Measurements from ENCODE around the gene ELAVL3.

The ELAVL3 gene

DNA sequence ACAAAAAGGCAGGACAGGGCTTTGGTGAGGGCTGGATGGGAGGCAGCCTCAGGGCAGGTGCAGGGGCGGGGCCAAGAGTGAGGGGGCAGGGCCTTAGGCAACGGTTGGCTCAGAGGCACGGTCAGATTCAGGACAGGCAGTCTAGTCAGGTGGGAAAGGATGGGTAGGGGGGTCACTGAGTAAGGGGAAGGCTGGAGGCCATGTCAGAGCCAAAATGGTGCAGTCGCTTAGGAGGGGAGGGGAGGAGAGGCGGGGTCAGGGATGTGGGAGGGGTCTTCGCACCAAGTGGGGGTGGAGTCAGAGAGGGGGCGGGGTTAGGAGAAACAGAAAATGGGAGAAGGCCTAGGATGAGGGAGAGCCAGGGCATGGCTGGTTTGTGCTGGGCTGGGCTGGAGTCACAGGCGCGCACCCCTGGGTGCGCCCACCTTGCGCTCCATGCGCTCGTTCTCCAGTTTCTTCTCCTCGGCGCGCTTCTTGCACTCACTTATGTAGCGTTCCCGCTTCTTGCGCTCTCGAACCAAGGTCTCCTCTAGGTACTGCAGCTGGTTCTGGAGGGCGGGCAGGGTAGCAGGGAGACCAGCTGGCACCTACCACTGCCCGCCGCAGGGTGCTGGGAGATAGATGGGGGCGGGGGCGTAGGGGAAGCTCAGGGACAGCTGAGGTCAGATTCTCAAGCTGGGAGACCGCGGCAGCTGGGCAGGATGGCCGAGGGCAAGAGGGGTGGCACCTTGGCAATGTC, 55.0 kb downstream of the ELAVL3 start:
- Histone ChIP-seq H3K27me3 (ENCODE audit: insufficient read depth, low read depth) (peaks cover 7% of the 10 kb centered on the region), H3K27ac (no peak overlapping the region), H2AFZ (ENCODE audit: low read depth) (no peak overlapping the region), H3K79me2 (ENCODE audit: insufficient read depth, low read depth) (no peaks in the 10 kb centered on the region), H3K36me3 (ENCODE audit: insufficient read depth) (no peaks in the 10 kb centered on the region), H3K4me3 (IDR thresholded peaks at IDR 0.05; ENCODE audit: insufficient read depth, low read depth, low read length) (no peak overlapping the region), H3K4me1 (ENCODE audit: low read depth, poor library complexity, severe bottlenecking) (peaks cover 4% of the 10 kb centered on the region), H3K9ac (no peak overlapping the region), H3K4me2 (no peak overlapping the region), H4K20me1 (ENCODE audit: insufficient read depth) (no peaks in the 10 kb centered on the region)
- no peak for TF ChIP-seq CTCF (conservative IDR thresholded peaks at IDR 0.05; ENCODE audit: low read depth, low read length)

DNA sequence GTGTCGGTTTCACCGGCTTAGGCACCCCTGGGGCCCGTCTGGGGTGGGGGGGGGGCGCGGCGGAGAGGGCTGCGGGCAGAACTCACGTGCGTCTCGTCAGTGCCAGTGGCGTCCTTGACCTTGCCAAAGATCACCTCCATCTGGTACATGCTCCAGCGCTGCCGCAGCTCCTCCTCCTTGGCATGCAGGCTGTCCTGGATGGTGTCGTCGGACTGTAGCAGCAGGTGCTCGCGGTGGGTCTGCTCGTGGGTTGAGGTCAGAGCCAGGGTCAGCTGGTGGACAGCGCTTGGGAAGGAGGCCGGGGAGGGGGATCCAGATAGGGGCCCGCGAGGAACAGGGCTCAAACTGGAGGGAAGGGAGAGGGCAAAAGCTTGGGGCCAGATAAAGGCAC, 57.1 kb downstream of the ELAVL3 start:
- no peak overlapping the region for H2AFZ ChIP-seq (ENCODE audit: low read depth)
- no peak for TF ChIP-seq CTCF (conservative IDR thresholded peaks at IDR 0.05; ENCODE audit: low read depth, low read length)
- H3K4me2 ChIP-seq: no peak overlapping the region
- no peak overlapping the region for H3K4me3 ChIP-seq (IDR thresholded peaks at IDR 0.05; ENCODE audit: insufficient read depth, low read depth, low read length)
- H3K36me3 ChIP-seq (ENCODE audit: insufficient read depth): no peaks in the 10 kb centered on the region
- no peaks in the 10 kb centered on the region for H4K20me1 ChIP-seq (ENCODE audit: insufficient read depth)
- H3K27ac ChIP-seq: no peak overlapping the region
- H3K4me1 ChIP-seq (ENCODE audit: low read depth, poor library complexity, severe bottlenecking): peaks cover 4% of the 10 kb centered on the region
- H3K27me3 ChIP-seq (ENCODE audit: insufficient read depth, low read depth): peaks cover 24% of the 10 kb centered on the region
- H3K9ac ChIP-seq: no peak overlapping the region
- no peaks in the 10 kb centered on the region for H3K79me2 ChIP-seq (ENCODE audit: insufficient read depth, low read depth)

DNA sequence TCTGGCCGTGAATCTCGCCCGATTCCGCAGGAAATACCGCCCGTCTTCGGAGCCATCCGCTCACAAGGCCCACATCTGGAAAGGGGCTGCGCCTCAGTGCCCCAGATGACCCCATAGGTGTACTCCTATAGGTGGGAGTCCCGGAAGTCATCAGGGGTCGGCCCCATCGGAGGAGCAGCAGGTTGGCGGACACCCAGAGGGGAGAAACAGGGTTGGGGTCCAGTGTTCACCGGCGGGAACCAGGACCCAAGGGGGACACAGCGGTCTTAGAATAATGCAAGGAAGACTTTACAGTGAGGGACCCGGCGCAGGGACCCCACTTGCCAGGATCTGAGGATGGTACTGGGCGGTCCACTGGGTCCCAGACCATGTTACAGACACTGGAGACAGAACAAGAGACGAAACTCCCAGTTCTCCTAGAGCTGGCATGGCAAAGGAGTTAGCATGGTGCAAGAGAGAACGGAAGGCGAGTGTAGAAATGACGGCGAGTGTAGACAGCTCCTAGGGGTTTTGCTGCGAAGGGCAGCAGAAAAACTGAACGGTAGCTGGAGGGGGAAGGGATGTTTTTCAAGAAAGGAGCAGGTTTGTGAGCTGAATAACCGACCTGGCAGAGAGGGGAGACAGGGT, 57.6 kb downstream of the ELAVL3 start:
- Histone ChIP-seq H2AFZ (ENCODE audit: low read depth) (no peak overlapping the region), H3K27me3 (ENCODE audit: insufficient read depth, low read depth) (peaks cover 29% of the 10 kb centered on the region), H3K79me2 (ENCODE audit: insufficient read depth, low read depth) (no peaks in the 10 kb centered on the region), H3K36me3 (ENCODE audit: insufficient read depth) (no peaks in the 10 kb centered on the region), H3K4me3 (IDR thresholded peaks at IDR 0.05; ENCODE audit: insufficient read depth, low read depth, low read length) (no peak overlapping the region), H3K4me1 (ENCODE audit: low read depth, poor library complexity, severe bottlenecking) (peaks cover 4% of the 10 kb centered on the region), H3K4me2 (no peak overlapping the region), H4K20me1 (ENCODE audit: insufficient read depth) (no peaks in the 10 kb centered on the region), H3K27ac (no peak overlapping the region), H3K9ac (no peak overlapping the region)
- no peak for TF ChIP-seq CTCF (conservative IDR thresholded peaks at IDR 0.05; ENCODE audit: low read depth, low read length)

- Histone ChIP-seq H3K79me2 (ENCODE audit: insufficient read depth, low read depth) (no peaks in the 10 kb centered on the region), H4K20me1 (ENCODE audit: insufficient read depth) (no peaks in the 10 kb centered on the region), H3K27ac (no peak overlapping the region), H3K36me3 (ENCODE audit: insufficient read depth) (no peaks in the 10 kb centered on the region), H3K4me2 (peak overlapping the region; percentile 57), H2AFZ (ENCODE audit: low read depth) (peak overlapping the region; percentile 70), H3K4me3 (IDR thresholded peaks at IDR 0.05; ENCODE audit: insufficient read depth, low read depth, low read length) (no peak overlapping the region), H3K27me3 (ENCODE audit: insufficient read depth, low read depth) (peaks cover 33% of the 10 kb centered on the region), H3K4me1 (ENCODE audit: low read depth, poor library complexity, severe bottlenecking) (peaks cover 4% of the 10 kb centered on the region), H3K9ac (no peak overlapping the region; the same call in 1 of the 2 replicates)
- TF ChIP-seq CTCF (conservative IDR thresholded peaks at IDR 0.05; ENCODE audit: low read depth, low read length): no peak
Observed at GRCh38 chr19:11422163-11423065, 58.4 kb downstream of the ELAVL3 start.

Data from KMS-11 (cell line).